Neural cell (in vitro differentiated cells): Measurements from ENCODE around the gene HNRNPLL.

ENCODE experiments used
- CTCF ChIP-seq: fragments of 450-650 bp; IDR thresholded peaks from 2 replicates; pipeline ENCODE4 v1.5.1; 2014; ENCODE audit warnings: antibody characterized with exemption, mild to moderate bottlenecking, moderate library complexity; ENCODE audit not compliant: poor library complexity, severe bottlenecking
- EP300 ChIP-seq: fragments of 450-650 bp; conservative IDR thresholded peaks from 2 replicates; pipeline ENCODE4 v1.6.1; 2014; ENCODE audit warnings: antibody characterized with exemption, mild to moderate bottlenecking, moderate library complexity; ENCODE audit not compliant: poor library complexity, severe bottlenecking
- EZH2 ChIP-seq: fragments of 200-600, 300-800 bp; shearing (Covaris generic), sonication (generic); IDR thresholded peaks from 2 replicates; pipeline ENCODE4 v1.6.1; 2014; ENCODE audit warnings: antibody characterized with exemption, low read length, borderline replicate concordance, mild to moderate bottlenecking; ENCODE audit not compliant: insufficient read depth, poor library complexity, severe bottlenecking
- TAF1 ChIP-seq: IDR thresholded peaks from 2 replicates; pipeline ENCODE4 v1.6.1; 2012; ENCODE audit warnings: low read depth

DNA sequence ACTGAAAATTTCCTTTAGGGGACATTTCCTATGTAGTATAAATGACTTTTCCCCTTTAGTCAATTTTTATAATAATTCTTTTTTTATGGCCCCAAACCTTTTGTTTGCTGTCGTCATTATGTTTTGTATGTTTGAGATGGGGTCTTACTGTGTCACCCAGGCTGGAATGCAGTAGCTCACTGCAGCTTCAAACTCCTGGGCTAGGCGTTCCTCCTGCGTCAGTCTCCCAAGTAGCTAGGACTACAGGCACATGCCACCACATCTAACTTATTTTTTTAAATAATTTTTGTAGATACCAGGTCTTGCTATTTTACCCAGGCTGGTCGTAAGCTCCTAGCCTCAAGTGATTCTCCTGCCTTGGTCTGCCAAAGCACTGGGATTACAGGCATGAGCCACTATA is 32.4 kb upstream of the HNRNPLL start:
- TF ChIP-seq EP300 (no peak), CTCF (no peak), EZH2 (no peak), TAF1 (no peak)
